IMR-90 (cell line): Measurements from ENCODE around the gene KATNBL1. TPM values are rescaled to one million over a fixed set of nuclear protein-coding genes. Genes with fewer than 3 reads are reported as not detected.

Experiments
- ATAC-seq: fragments of 200-7000 bp; cut with Tn5 transposase; 2 replicates; pipeline ENCODE4 v1.9.1; 2020; ENCODE audit warnings: low read depth, mild to moderate bottlenecking, moderate library complexity
- BruUV-seq: library from RNA; stranded (reverse); fragments of 400-500 nt; replicated peaks from 2 replicates; lab custom pipeline; 2021; lab: Mats Ljungman, UMichigan
- CTCF ChIA-PET: fragments of 300-600 bp; formaldehyde crosslinking; extraction: SDS; loops from one replicate; lab custom pipeline; 2021; ENCODE audit warnings: antibody characterized with exemption; lab: Yijun Ruan, JAX
- POLR2A ChIA-PET: fragments of 300-600 bp; sonication (Branson Sonifier 250); formaldehyde crosslinking; loops from one replicate; lab custom pipeline; 2022; ENCODE audit warnings: antibody characterized with exemption; ENCODE audit not compliant: unreplicated experiment; lab: Charles Lee
- DNase-seq: peaks from one replicate; pipeline ENCODE4 v3.0.0; 2013
- H2AFZ ChIP-seq: replicated peaks from 2 replicates; pipeline ENCODE3; 2013; ENCODE audit warnings: low read length, mild to moderate bottlenecking; ENCODE audit not compliant: poor library complexity
- H2AK5ac ChIP-seq: 2 replicates; pipeline ENCODE4 v1.6.1; 2013; ENCODE audit warnings: low read depth, low read length, inconsistent platforms
- H2AK9ac ChIP-seq: replicated peaks from 2 replicates; pipeline ENCODE3; 2013; ENCODE audit warnings: mild to moderate bottlenecking, low read depth, low read length, moderate library complexity; ENCODE audit not compliant: poor library complexity
- H2BK120ac ChIP-seq: 2 replicates; pipeline ENCODE4 v1.6.1; 2013; ENCODE audit warnings: low read depth, low read length, inconsistent platforms
- H2BK15ac ChIP-seq: 3 replicates; pipeline ENCODE4 v1.6.1; 2013; ENCODE audit warnings: low read depth, low read length, inconsistent platforms
- H2BK20ac ChIP-seq: 2 replicates; pipeline ENCODE4 v1.6.1; 2013; ENCODE audit warnings: low read depth, mild to moderate bottlenecking, inconsistent platforms, low read length, moderate library complexity
- H2BK5ac ChIP-seq: 2 replicates; pipeline ENCODE4 v1.6.1; 2013; ENCODE audit warnings: mild to moderate bottlenecking, low read depth, low read length, inconsistent platforms; ENCODE audit not compliant: poor library complexity, severe bottlenecking
- H3K14ac ChIP-seq: replicated peaks from 2 replicates; pipeline ENCODE4 v1.6.1; 2013; ENCODE audit warnings: low read depth, low read length, inconsistent platforms
- H3K18ac ChIP-seq: 2 replicates; pipeline ENCODE4 v1.6.1; 2013; ENCODE audit warnings: low read depth, low read length, control low read depth
- H3K23ac ChIP-seq: 2 replicates; pipeline ENCODE4 v1.6.1; 2013; ENCODE audit warnings: low read depth, low read length, inconsistent platforms
- H3K27ac ChIP-seq: 2 replicates; pipeline ENCODE4 v1.5.1; 2013; ENCODE audit warnings: mild to moderate bottlenecking, control low read depth, low read length; ENCODE audit not compliant: insufficient read depth
- H3K27me3 ChIP-seq: 2 replicates; pipeline ENCODE4 v1.6.1; 2013; ENCODE audit warnings: low read length; ENCODE audit not compliant: control insufficient read depth, insufficient read depth
- H3K36me3 ChIP-seq: 2 replicates; pipeline ENCODE4 v1.6.1; 2013; ENCODE audit warnings: low read length, mixed read lengths; ENCODE audit not compliant: control insufficient read depth, insufficient read depth
- H3K4ac ChIP-seq: 2 replicates; pipeline ENCODE4 v1.6.1; 2013; ENCODE audit warnings: low read depth, low read length, inconsistent platforms
- H3K4me1 ChIP-seq: 2 replicates; pipeline ENCODE4 v1.6.1; 2013; ENCODE audit warnings: low read length, mixed read lengths; ENCODE audit not compliant: control insufficient read depth, insufficient read depth
- H3K4me2 ChIP-seq: 2 replicates; pipeline ENCODE4 v1.6.1; 2013; ENCODE audit warnings: low read depth, mild to moderate bottlenecking, control low read depth, low read length, moderate library complexity
- H3K4me3 ChIP-seq: 2 replicates; pipeline ENCODE4 v1.5.1; 2013; ENCODE audit warnings: low read depth, mild to moderate bottlenecking, control low read depth, low read length, moderate library complexity; ENCODE audit not compliant: insufficient read depth
- H3K56ac ChIP-seq: 2 replicates; pipeline ENCODE4 v1.6.1; 2013; ENCODE audit warnings: low read length, inconsistent platforms; ENCODE audit not compliant: insufficient read depth; ENCODE audit errors: extremely low read depth
- H3K79me1 ChIP-seq, 2 experiments: 2 replicates each; pipeline ENCODE4 v1.6.1; 2013; ENCODE audit warnings: low read length in 2 of 2, inconsistent platforms in 1 of 2, low read depth in 1 of 2
- H3K9ac ChIP-seq: 2 replicates; pipeline ENCODE4 v1.6.1; 2013; ENCODE audit warnings: low read depth, low read length, control low read depth
- H3K9me1 ChIP-seq: 2 replicates; pipeline ENCODE4 v1.6.1; 2013; ENCODE audit warnings: low read length, inconsistent platforms; ENCODE audit not compliant: insufficient read depth
- H3K9me3 ChIP-seq: 2 replicates; pipeline ENCODE4 v1.6.1; 2013; ENCODE audit warnings: low read length; ENCODE audit not compliant: control insufficient read depth, insufficient read depth
- H4K20me1 ChIP-seq: 2 replicates; pipeline ENCODE4 v1.6.1; 2013; ENCODE audit warnings: low read length, inconsistent platforms; ENCODE audit not compliant: insufficient read depth
- H4K5ac ChIP-seq: 2 replicates; pipeline ENCODE4 v1.6.1; 2013; ENCODE audit warnings: mild to moderate bottlenecking, low read depth, low read length, control low read depth
- H4K8ac ChIP-seq, 2 experiments: 2 replicates each; pipeline ENCODE4 v1.6.1; 2013; ENCODE audit warnings: low read depth in 2 of 2, low read length in 2 of 2, control low read depth in 1 of 2, inconsistent platforms in 1 of 2
- H4K91ac ChIP-seq: 2 replicates; pipeline ENCODE4 v1.6.1; 2013; ENCODE audit warnings: low read depth, low read length, inconsistent platforms; ENCODE audit not compliant: insufficient read depth
- BHLHE40 ChIP-seq: fragments of 150-350 bp; IDR thresholded peaks from 2 replicates; pipeline ENCODE4 v1.6.1; 2016; ENCODE audit warnings: mild to moderate bottlenecking, low read depth, low read length
- CEBPB ChIP-seq: IDR thresholded peaks from 2 replicates; pipeline ENCODE4 v1.6.1; 2012; ENCODE audit warnings: low read depth, low read length, improper control_type of control experiment
- CHD1 ChIP-seq: IDR thresholded peaks from 2 replicates; pipeline ENCODE4 v1.6.1; 2012; ENCODE audit warnings: low read depth, low read length, improper control_type of control experiment
- CTCF ChIP-seq: conservative IDR thresholded peaks from 2 replicates; pipeline ENCODE4 v1.5.1; 2012; ENCODE audit warnings: mild to moderate bottlenecking, low read depth, low read length, improper control_type of control experiment
- ELK1 ChIP-seq: fragments of 150-350 bp; IDR thresholded peaks from 2 replicates; pipeline ENCODE4 v1.6.1; 2016; ENCODE audit warnings: low read depth, mild to moderate bottlenecking, low read length, moderate library complexity, borderline replicate concordance
- FOS ChIP-seq: fragments of 150-350 bp; IDR thresholded peaks from 2 replicates; pipeline ENCODE4 v1.6.1; 2016; ENCODE audit warnings: low read depth, low read length
- MAFK ChIP-seq: IDR thresholded peaks from 2 replicates; pipeline ENCODE4 v1.6.1; 2012; ENCODE audit warnings: low read depth, low read length, improper control_type of control experiment
- MAZ ChIP-seq: IDR thresholded peaks from 2 replicates; pipeline ENCODE4 v1.6.1; 2012; ENCODE audit warnings: low read depth, mild to moderate bottlenecking, low read length, improper control_type of control experiment, moderate library complexity, borderline replicate concordance
- MXI1 ChIP-seq: IDR thresholded peaks from 2 replicates; pipeline ENCODE4 v1.6.1; 2012; ENCODE audit warnings: low read depth, mild to moderate bottlenecking, low read length, moderate library complexity, borderline replicate concordance
- NFE2L2 ChIP-seq: fragments of 150-350 bp; IDR thresholded peaks from 2 replicates; pipeline ENCODE4 v1.6.1; 2016; ENCODE audit warnings: low read depth, mild to moderate bottlenecking, low read length
- POLR2A ChIP-seq: IDR thresholded peaks from 2 replicates; pipeline ENCODE4 v1.6.1; 2012; ENCODE audit warnings: mild to moderate bottlenecking, low read depth, low read length
- RAD21 ChIP-seq: IDR thresholded peaks from 2 replicates; pipeline ENCODE4 v1.6.1; 2012; ENCODE audit warnings: low read length, improper control_type of control experiment
- RCOR1 ChIP-seq: IDR thresholded peaks from 2 replicates; pipeline ENCODE4 v1.6.1; 2012; ENCODE audit warnings: mild to moderate bottlenecking, low read length, improper control_type of control experiment; ENCODE audit not compliant: insufficient replicate concordance
- RFX5 ChIP-seq: IDR thresholded peaks from 2 replicates; pipeline ENCODE4 v1.8.0; 2012; ENCODE audit warnings: low read depth, mild to moderate bottlenecking, low read length, moderate library complexity
- SMC3 ChIP-seq: fragments of 150-350 bp; IDR thresholded peaks from 2 replicates; pipeline ENCODE4 v1.6.1; 2016; ENCODE audit warnings: low read depth, mild to moderate bottlenecking, antibody characterized with exemption, low read length, moderate library complexity
- USF2 ChIP-seq: fragments of 150-350 bp; IDR thresholded peaks from 2 replicates; pipeline ENCODE4 v1.6.1; 2017; ENCODE audit warnings: mild to moderate bottlenecking, antibody characterized with exemption, low read length, low read depth
- dilution Hi-C: fragments of 300-500 bp; cut with HindIII; formaldehyde crosslinking; loops from one replicate; pipeline ENCODE4 v1.14.3; 2018; ENCODE audit warnings: low sequenced_read_pairs; ENCODE audit not compliant: unreplicated experiment
- in situ Hi-C: fragments of 300-500 bp; cut with MboI; formaldehyde crosslinking; loops from 3 replicates; pipeline ENCODE4 v1.14.3; 2019; ENCODE audit warnings: low sequenced_read_pairs, inconsistent platforms, mixed read lengths
- intact Hi-C: fragments of 100-400 bp; cut with micrococcal nuclease; formaldehyde crosslinking; loops from 2 replicates; pipeline ENCODE4 v1.10.0; 2022
- polyA plus RNA-seq, 3 experiments: library from polyadenylated mRNA; depleted of rRNA; stranded (reverse); fragments of >200 nt; gene quantifications; 2 replicates each; pipeline ENCODE4 v1.2.3, GENCODE V29; 2012; ENCODE audit warnings: low replicate concordance in 1 of 3
- total RNA-seq: library from RNA; depleted of rRNA; stranded (reverse); fragments of >200 nt; gene quantifications from 2 replicates; pipeline ENCODE4 v1.2.3, GENCODE V29; 2012

KATNBL1 gene
- total and polyA plus RNA-seq, 2 of the 4 experiments (the other 2 are of a cell fraction): 17.1 to 24.0 TPM

- peaks cover 5% of the 10 kb centered on the region; the same call in 1 of the 2 replicates for H4K20me1 ChIP-seq
These were observed 83.4 kb downstream of the KATNBL1 start for GRCh38 chr15:34126522-34126921.

More at GRCh38 chr15:34126522-34126921, 83.4 kb downstream of the KATNBL1 start:
- Histone ChIP-seq H3K27ac (no peak overlapping the region), H2BK15ac (no peak overlapping the region), H2AK9ac (no peak overlapping the region), H3K4me2 (no peak overlapping the region), H2BK20ac (no peak overlapping the region), H3K14ac (no peak overlapping the region), H3K4me1 (0 out of 2 replicates have a peak, but pooled peaks cover 1% of the 10 kb centered on the region), H2AFZ (no peak overlapping the region), H3K23ac (no peak overlapping the region), H3K9me3 (no peaks in the 10 kb centered on the region), H2BK5ac (no peak overlapping the region), H3K27me3 (no peaks in the 10 kb centered on the region), H2BK120ac (no peak overlapping the region), H2AK5ac (no peak overlapping the region; the same call in 1 of the 2 replicates), H3K79me1 (no peaks in the 10 kb centered on the region), H4K5ac (no peak overlapping the region), H3K4me3 (no peak overlapping the region), H3K9ac (no peak overlapping the region), H3K4ac (no peak overlapping the region), H3K9me1 (no peaks in the 10 kb centered on the region; the same call in 1 of the 2 replicates), H4K8ac (no peak overlapping the region), H4K91ac (no peak overlapping the region), H3K18ac (no peak overlapping the region), H3K36me3 (no peaks in the 10 kb centered on the region), H3K56ac (no peak overlapping the region)
- intact Hi-C loops (no loop called here), in situ Hi-C loops (no loop called here), dilution Hi-C loops (no loop called here)
- ATAC-seq (no peak), DNase-seq (no peak)
- no TSS peak for BruUV-seq
- ChIA-PET POLR2A (no interaction called here), CTCF (interaction anchor here (1.1 kb wide), 1 partner anchor 17 kb away, joined by 3 read pairs; no protein-coding TSS in a partner anchor)
- TF ChIP-seq ELK1 (no peak), SMC3 (no peak), RAD21 (no peak), MAFK (no peak), NFE2L2 (no peak), CEBPB (no peak), CTCF (no peak), BHLHE40 (no peak), MAZ (no peak), RFX5 (no peak), FOS (no peak), MXI1 (no peak), USF2 (no peak), CHD1 (no peak), RCOR1 (no peak), POLR2A (no peak)
